WI38 (cell line): Measurements from ENCODE around the gene TXNDC5.

ENCODE experiments used
- H3K4me3 ChIP-seq: 2 replicates; pipeline ENCODE4 v1.5.1; 2011; ENCODE audit warnings: low read depth, mild to moderate bottlenecking, control low read depth, low read length
- TF ChIP-seq, protein P1 (sequence below): IDR thresholded peaks from 2 replicates; pipeline ENCODE4 v1.5.1; 2012; ENCODE audit warnings: low read depth, mild to moderate bottlenecking, control low read depth, low read length

Gene TXNDC5

DNA sequence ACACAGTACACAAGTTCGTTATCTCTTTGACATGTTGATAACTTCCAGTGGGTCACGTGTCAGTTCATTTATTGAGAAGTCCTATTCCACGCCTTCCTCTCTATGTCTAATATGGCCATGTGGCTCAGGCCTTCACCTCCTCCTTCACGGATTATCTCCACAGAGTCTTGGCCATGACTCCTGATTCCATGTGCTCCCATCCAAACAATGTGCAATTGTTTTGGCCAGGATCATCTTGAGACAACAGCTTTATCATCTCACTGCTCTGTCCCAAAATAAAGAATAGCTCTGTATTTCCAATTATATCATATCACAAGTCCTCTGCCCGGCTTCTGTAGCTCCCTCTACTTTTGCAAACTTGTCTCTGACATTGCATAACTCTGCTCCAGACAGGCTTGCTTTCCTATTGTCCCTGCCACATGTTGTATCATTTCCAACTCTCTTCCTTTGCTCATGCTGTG, 11.1 kb upstream of the TXNDC5 start:
- no peak overlapping the region for H3K4me3 ChIP-seq
- TF ChIP-seq, protein P1, sequence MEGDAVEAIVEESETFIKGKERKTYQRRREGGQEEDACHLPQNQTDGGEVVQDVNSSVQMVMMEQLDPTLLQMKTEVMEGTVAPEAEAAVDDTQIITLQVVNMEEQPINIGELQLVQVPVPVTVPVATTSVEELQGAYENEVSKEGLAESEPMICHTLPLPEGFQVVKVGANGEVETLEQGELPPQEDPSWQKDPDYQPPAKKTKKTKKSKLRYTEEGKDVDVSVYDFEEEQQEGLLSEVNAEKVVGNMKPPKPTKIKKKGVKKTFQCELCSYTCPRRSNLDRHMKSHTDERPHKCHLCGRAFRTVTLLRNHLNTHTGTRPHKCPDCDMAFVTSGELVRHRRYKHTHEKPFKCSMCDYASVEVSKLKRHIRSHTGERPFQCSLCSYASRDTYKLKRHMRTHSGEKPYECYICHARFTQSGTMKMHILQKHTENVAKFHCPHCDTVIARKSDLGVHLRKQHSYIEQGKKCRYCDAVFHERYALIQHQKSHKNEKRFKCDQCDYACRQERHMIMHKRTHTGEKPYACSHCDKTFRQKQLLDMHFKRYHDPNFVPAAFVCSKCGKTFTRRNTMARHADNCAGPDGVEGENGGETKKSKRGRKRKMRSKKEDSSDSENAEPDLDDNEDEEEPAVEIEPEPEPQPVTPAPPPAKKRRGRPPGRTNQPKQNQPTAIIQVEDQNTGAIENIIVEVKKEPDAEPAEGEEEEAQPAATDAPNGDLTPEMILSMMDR: no peak

DNA sequence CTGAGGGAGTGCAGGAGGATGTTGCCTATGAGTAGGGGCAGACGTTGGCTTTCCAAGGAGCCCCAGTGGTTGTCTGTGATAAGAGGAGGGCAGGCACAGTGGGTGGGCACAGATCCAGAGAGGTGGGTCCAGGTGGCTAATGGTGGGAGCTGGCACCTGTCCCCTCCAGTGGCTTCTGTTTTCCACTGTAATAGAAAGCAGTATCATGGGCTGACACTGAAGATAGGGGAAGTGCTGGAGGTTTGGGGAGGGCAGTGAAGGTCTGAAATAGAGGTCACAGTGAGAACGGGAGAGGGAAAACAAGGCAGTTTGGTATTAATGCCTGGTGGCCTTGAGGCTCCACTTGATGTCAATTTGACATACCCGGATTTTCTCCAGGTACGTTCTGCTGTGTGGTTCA, 10.5 kb upstream of the TXNDC5 start:
- TF ChIP-seq, protein P1: no peak
- no peak overlapping the region for H3K4me3 ChIP-seq

DNA sequence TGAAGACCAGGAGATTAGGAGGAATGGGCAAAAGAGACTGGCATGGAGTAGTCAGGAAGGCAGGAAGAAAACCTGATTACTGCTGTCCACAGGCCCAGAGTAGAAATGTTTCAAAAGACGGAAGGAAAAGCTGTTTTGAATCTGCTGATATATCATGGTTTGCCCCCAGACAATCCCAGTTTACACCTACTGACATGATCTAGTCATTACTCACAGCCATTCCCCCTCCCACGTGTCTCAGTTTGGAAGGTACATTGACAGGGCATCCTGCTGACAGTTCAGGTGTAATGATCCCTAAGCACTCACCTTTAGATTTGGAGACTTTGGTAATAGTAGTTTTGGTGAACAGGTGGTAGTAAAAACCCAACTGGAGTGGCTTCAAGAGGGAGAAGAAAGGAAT, 9.8 kb upstream of the TXNDC5 start:
- H3K4me3 ChIP-seq: no peak overlapping the region
- TF ChIP-seq, protein P1: no peak

GRCh38 chr6:7919871-7920270, 9.3 kb upstream of the TXNDC5 start:
- TF ChIP-seq, protein P1: no peak
- H3K4me3 ChIP-seq: no peak overlapping the region

DNA sequence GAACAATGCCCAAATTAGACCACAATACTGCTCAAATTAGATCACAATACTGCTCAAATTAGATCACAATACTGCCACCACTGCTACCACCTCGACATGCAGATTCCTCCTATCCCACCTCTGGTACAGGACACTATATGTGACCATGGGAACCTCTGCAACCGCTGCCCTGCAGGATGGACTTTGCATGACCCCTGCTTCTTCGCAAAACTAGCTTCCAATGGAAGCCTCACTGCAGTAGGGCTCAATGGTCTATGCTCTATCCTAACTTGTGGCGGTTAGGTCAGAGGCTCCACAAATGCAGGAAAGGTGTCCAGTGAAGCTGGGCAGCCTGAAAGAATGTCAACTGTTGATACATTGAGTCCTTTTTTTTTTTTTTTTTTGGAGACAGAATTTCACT, 7.8 kb upstream of the TXNDC5 start:
- H3K4me3 ChIP-seq: no peak overlapping the region
- TF ChIP-seq, protein P1: no peak

- H3K4me3 ChIP-seq: no peak overlapping the region
- TF ChIP-seq, protein P1: no peak
These were observed 7.1 kb upstream of the TXNDC5 start for GRCh38 chr6:7917729-7918128.

DNA sequence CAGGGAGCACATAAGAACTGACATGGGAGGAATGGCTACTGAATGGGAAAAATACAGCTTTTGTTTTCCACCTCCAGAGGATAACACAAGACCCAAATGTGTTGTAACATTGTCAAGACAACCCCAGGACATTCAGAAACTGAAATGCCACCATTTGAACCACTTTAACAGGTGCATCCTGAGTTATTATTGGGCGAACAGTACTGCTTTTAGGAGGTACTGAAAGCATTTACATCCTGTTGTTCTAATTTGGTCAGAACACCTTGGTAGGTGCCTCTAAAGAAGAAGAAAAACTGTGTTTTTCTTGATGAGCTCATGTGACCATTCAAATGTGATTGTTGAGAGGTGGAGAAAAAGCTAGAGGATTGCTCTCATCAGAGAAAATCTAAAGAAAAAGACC, 6.4 kb upstream of the TXNDC5 start:
- no peak overlapping the region for H3K4me3 ChIP-seq
- TF ChIP-seq, protein P1: no peak
